ENCODE results near the gene ADH7. TPM values are rescaled to one million over a fixed set of nuclear protein-coding genes. Genes with fewer than 3 reads are reported as not detected.

The ADH7 gene
- not detected for total RNA-seq

GRCh38 chr4:99435154-99435553 is at the start of gene ADH7:
Gene ADH7 (minus strand): TSS chr4:99435342. CDS start chr4:99435233, 109 bp downstream.
- H3K4me1 Mint-ChIP-seq (ENCODE audit: low read depth) = no peaks in the 10 kb centered on the region
- peaks cover 22% of the 10 kb centered on the region for H3K27me3 Mint-ChIP-seq (ENCODE audit: low read depth)
- no peak within 1 kb of the TSS for H3K27ac Mint-ChIP-seq
- H3K9me3 Mint-ChIP-seq = no peaks in the 10 kb centered on the region
- H3K36me3 Mint-ChIP-seq (ENCODE audit: insufficient read depth in 2 of 2) = no peaks in the 10 kb centered on the region
- no peak for DNase-seq
- no peak within 1 kb of the TSS for H3K4me3 Mint-ChIP-seq
- ATAC-seq (replicated peaks in 1 of 2) = no peak

GRCh38 chr4:99483636-99484035 is 48.5 kb upstream of the ADH7 start:
- Mint-ChIP-seq H3K27ac (no peak overlapping the region), H3K9me3 (peaks cover 8 to 9% of the 10 kb centered on the region in 2 donors), H3K36me3 (ENCODE audit: insufficient read depth in 2 of 2) (peaks cover 5 to 7% of the 10 kb centered on the region in 2 donors), H3K27me3 (ENCODE audit: low read depth) (no peaks in the 10 kb centered on the region), H3K4me3 (no peak overlapping the region), H3K4me1 (ENCODE audit: low read depth) (no peaks in the 10 kb centered on the region)
- ATAC-seq (replicated peaks in 1 of 2) (no peak), DNase-seq (no peak)

GRCh38 chr4:99473131-99473530 is 38.0 kb upstream of the ADH7 start:
- H3K27me3 Mint-ChIP-seq (ENCODE audit: low read depth) = no peaks in the 10 kb centered on the region
- H3K27ac Mint-ChIP-seq = no peak overlapping the region
- no peak overlapping the region for H3K4me3 Mint-ChIP-seq
- no peaks in the 10 kb centered on the region for H3K36me3 Mint-ChIP-seq (ENCODE audit: insufficient read depth in 2 of 2)
- no peaks in the 10 kb centered on the region for H3K9me3 Mint-ChIP-seq
- no peak for DNase-seq
- no peak for ATAC-seq (replicated peaks in 1 of 2)
- no peaks in the 10 kb centered on the region for H3K4me1 Mint-ChIP-seq (ENCODE audit: low read depth)

- no peak for DNase-seq
- Mint-ChIP-seq H3K27me3 (ENCODE audit: low read depth) (no peaks in the 10 kb centered on the region), H3K27ac (no peak overlapping the region), H3K36me3 (ENCODE audit: insufficient read depth in 2 of 2) (no peaks in the 10 kb centered on the region), H3K4me1 (ENCODE audit: low read depth) (no peaks in the 10 kb centered on the region), H3K9me3 (no peaks in the 10 kb centered on the region), H3K4me3 (no peak overlapping the region)
- no peak for ATAC-seq (replicated peaks in 1 of 2)
Observed at GRCh38 chr4:99471896-99472295, 36.8 kb upstream of the ADH7 start.

- Mint-ChIP-seq H3K27ac (no peak overlapping the region), H3K36me3 (ENCODE audit: insufficient read depth in 2 of 2) (no peaks in the 10 kb centered on the region), H3K27me3 (ENCODE audit: low read depth) (no peaks in the 10 kb centered on the region), H3K4me3 (no peak overlapping the region), H3K4me1 (ENCODE audit: low read depth) (no peaks in the 10 kb centered on the region), H3K9me3 (no peaks in the 10 kb centered on the region)
- DNase-seq = no peak
- no peak for ATAC-seq (replicated peaks in 1 of 2)
Observed at GRCh38 chr4:99471349-99471748, 36.2 kb upstream of the ADH7 start.

GRCh38 chr4:99468889-99469288 is 33.7 kb upstream of the ADH7 start:
- no peak for DNase-seq
- peaks cover 7% of the 10 kb centered on the region for H3K27me3 Mint-ChIP-seq (ENCODE audit: low read depth)
- H3K27ac Mint-ChIP-seq = no peak overlapping the region
- no peaks in the 10 kb centered on the region for H3K36me3 Mint-ChIP-seq (ENCODE audit: insufficient read depth in 2 of 2)
- ATAC-seq (replicated peaks in 1 of 2) = no peak
- no peak overlapping the region for H3K4me3 Mint-ChIP-seq
- no peaks in the 10 kb centered on the region for H3K9me3 Mint-ChIP-seq
- H3K4me1 Mint-ChIP-seq (ENCODE audit: low read depth) = no peaks in the 10 kb centered on the region

GRCh38 chr4:99467887-99468286 is 32.7 kb upstream of the ADH7 start:
- H3K9me3 Mint-ChIP-seq = no peaks in the 10 kb centered on the region
- H3K27me3 Mint-ChIP-seq (ENCODE audit: low read depth) = peaks cover 7% of the 10 kb centered on the region
- H3K36me3 Mint-ChIP-seq (ENCODE audit: insufficient read depth in 2 of 2) = no peaks in the 10 kb centered on the region
- no peaks in the 10 kb centered on the region for H3K4me1 Mint-ChIP-seq (ENCODE audit: low read depth)
- no peak for ATAC-seq (replicated peaks in 1 of 2)
- no peak overlapping the region for H3K27ac Mint-ChIP-seq
- H3K4me3 Mint-ChIP-seq = no peak overlapping the region
- DNase-seq = no peak

GRCh38 chr4:99463566-99463965 is 28.4 kb upstream of the ADH7 start:
- Mint-ChIP-seq H3K9me3 (no peaks in the 10 kb centered on the region), H3K27me3 (ENCODE audit: low read depth) (peaks cover 13% of the 10 kb centered on the region), H3K27ac (no peak overlapping the region), H3K36me3 (ENCODE audit: insufficient read depth in 2 of 2) (no peaks in the 10 kb centered on the region), H3K4me3 (no peak overlapping the region), H3K4me1 (ENCODE audit: low read depth) (no peaks in the 10 kb centered on the region)
- no peak for DNase-seq
- no peak for ATAC-seq (replicated peaks in 1 of 2)

GRCh38 chr4:99462875-99463464 is 27.8 kb upstream of the ADH7 start:
- DNase-seq (peak; percentile 44 to 49), ATAC-seq (replicated peaks in 1 of 2) (peak; percentile 78 to 91)
- Mint-ChIP-seq H3K27ac (no peak overlapping the region), H3K36me3 (ENCODE audit: insufficient read depth in 2 of 2) (no peaks in the 10 kb centered on the region), H3K4me3 (no peak overlapping the region), H3K27me3 (ENCODE audit: low read depth) (peaks cover 13% of the 10 kb centered on the region), H3K4me1 (ENCODE audit: low read depth) (no peaks in the 10 kb centered on the region), H3K9me3 (no peaks in the 10 kb centered on the region)

GRCh38 chr4:99461623-99462401 is 26.7 kb upstream of the ADH7 start:
- DNase-seq (no peak), ATAC-seq (replicated peaks in 1 of 2) (no peak)
- no peaks in the 10 kb centered on the region for H3K4me1 Mint-ChIP-seq (ENCODE audit: low read depth)
- H3K27ac Mint-ChIP-seq = no peak overlapping the region
- peaks cover 19% of the 10 kb centered on the region for H3K27me3 Mint-ChIP-seq (ENCODE audit: low read depth)
- no peaks in the 10 kb centered on the region for H3K9me3 Mint-ChIP-seq
- no peak overlapping the region for H3K4me3 Mint-ChIP-seq
- H3K36me3 Mint-ChIP-seq (ENCODE audit: insufficient read depth in 2 of 2) = no peaks in the 10 kb centered on the region

- H3K27me3 Mint-ChIP-seq (ENCODE audit: low read depth) = peaks cover 19% of the 10 kb centered on the region
- ATAC-seq (replicated peaks in 1 of 2) (no peak), DNase-seq (no peak)
- H3K9me3 Mint-ChIP-seq = no peaks in the 10 kb centered on the region
- H3K4me1 Mint-ChIP-seq (ENCODE audit: low read depth) = no peaks in the 10 kb centered on the region
- H3K4me3 Mint-ChIP-seq = no peak overlapping the region
- no peak overlapping the region for H3K27ac Mint-ChIP-seq
- no peaks in the 10 kb centered on the region for H3K36me3 Mint-ChIP-seq (ENCODE audit: insufficient read depth in 2 of 2)
Observed at GRCh38 chr4:99459546-99460042, 24.5 kb upstream of the ADH7 start.

- Mint-ChIP-seq H3K27me3 (ENCODE audit: low read depth) (peaks cover 19% of the 10 kb centered on the region), H3K4me3 (no peak overlapping the region), H3K9me3 (no peaks in the 10 kb centered on the region), H3K27ac (no peak overlapping the region), H3K36me3 (ENCODE audit: insufficient read depth in 2 of 2) (no peaks in the 10 kb centered on the region), H3K4me1 (ENCODE audit: low read depth) (no peaks in the 10 kb centered on the region)
- DNase-seq = no peak
- ATAC-seq (replicated peaks in 1 of 2) = no peak
Observed at GRCh38 chr4:99458911-99459447, 23.8 kb upstream of the ADH7 start.

GRCh38 chr4:99457676-99458075 is 22.5 kb upstream of the ADH7 start:
- H3K4me3 Mint-ChIP-seq = no peak overlapping the region
- H3K9me3 Mint-ChIP-seq = peaks cover 3 to 6% of the 10 kb centered on the region in 2 donors

More at GRCh38 chr4:99457676-99458075, 22.5 kb upstream of the ADH7 start:
- DNase-seq (no peak), ATAC-seq (replicated peaks in 1 of 2) (no peak)
- H3K36me3 Mint-ChIP-seq (ENCODE audit: insufficient read depth in 2 of 2) = peaks cover 0 to 6% of the 10 kb centered on the region in 2 donors
- H3K27me3 Mint-ChIP-seq (ENCODE audit: low read depth) = peaks cover 19% of the 10 kb centered on the region
- H3K27ac Mint-ChIP-seq = no peak overlapping the region
- H3K4me1 Mint-ChIP-seq (ENCODE audit: low read depth) = no peaks in the 10 kb centered on the region
